B cell (primary cell): ENCODE measurements around the gene BMP6. TPM values are rescaled to one million over a fixed set of nuclear protein-coding genes. Genes with fewer than 3 reads are reported as not detected.

Experiments
- ATAC-seq: fragments of 200-7000 bp; cut with Tn5 transposase; one replicate; pipeline ENCODE4 v1.10.0; 2021; ENCODE audit warnings: low read depth, mild to moderate bottlenecking, moderate number of reproducible peaks, moderate library complexity
- CTCF ChIA-PET: fragments of 350-600 bp; sonication (Branson Sonifier 250); formaldehyde crosslinking; loops from one replicate; lab custom pipeline; 2021; ENCODE audit warnings: antibody characterized with exemption, inconsistent platforms; lab: Charles Lee
- POLR2A ChIA-PET: fragments of 350-600 bp; sonication (Branson Sonifier 250); formaldehyde crosslinking; loops from one replicate; lab custom pipeline; 2021; ENCODE audit warnings: antibody characterized with exemption; lab: Charles Lee
- DNase-seq: peaks from one replicate; pipeline ENCODE4 v3.0.0; 2013
- H2AFZ ChIP-seq: 2 replicates; pipeline ENCODE4 v1.6.1; 2012; ENCODE audit warnings: mild to moderate bottlenecking, low read depth, low read length; ENCODE audit not compliant: insufficient read depth, poor library complexity, severe bottlenecking
- H3K27ac ChIP-seq, 2 donors: 1 replicate in 1 of 2; 2 replicates in 1 of 2; pipeline ENCODE4 v1.5.1; 2012 to 2013; ENCODE audit warnings: low read length in 2 of 2, mild to moderate bottlenecking in 2 of 2, moderate library complexity in 1 of 2
- H3K27me3 ChIP-seq, 4 experiments: fragments of 200-600 bp in 1 of 4; sonication (generic) in 1 of 4; replicated peaks in 1 of 4; 1 replicate in 2 of 4; 2 replicates in 2 of 4; pipeline versions ENCODE4 v1.6.1 to v1.7.0; 2013 to 2016; ENCODE audit warnings: low read length in 3 of 4, mild to moderate bottlenecking in 2 of 4, mixed read lengths in 1 of 4, moderate library complexity in 1 of 4; ENCODE audit not compliant: insufficient read depth in 4 of 4, control insufficient read depth in 3 of 4; ENCODE audit errors: control extremely low read depth in 1 of 4
- H3K36me3 ChIP-seq, 2 experiments: replicated peaks in 1 of 2; 1 replicate in 1 of 2; 2 replicates in 1 of 2; pipeline versions ENCODE4 v1.6.1 to v1.7.1; 2013; ENCODE audit warnings: low read length in 1 of 2; ENCODE audit not compliant: insufficient read depth in 2 of 2, control insufficient read depth in 1 of 2; ENCODE audit errors: control extremely low read depth in 1 of 2, extremely low read depth in 1 of 2
- H3K4me1 ChIP-seq, 2 donors: fragments of 200-600 bp in 1 of 2; sonication (generic) in 1 of 2; 1 replicate in 1 of 2; 2 replicates in 1 of 2; pipeline versions ENCODE4 v1.5.1 to v1.6.1; 2013 to 2017; ENCODE audit warnings: low read length in 2 of 2; ENCODE audit not compliant: control insufficient read depth in 2 of 2, insufficient read depth in 2 of 2
- H3K4me2 ChIP-seq: replicated peaks from 2 replicates; pipeline ENCODE3; 2012; ENCODE audit warnings: mild to moderate bottlenecking, low read depth, low read length; ENCODE audit not compliant: poor library complexity, severe bottlenecking
- H3K4me3 ChIP-seq, 5 experiments: fragments of 200-600 bp in 1 of 5; sonication (generic) in 1 of 5; 1 replicate in 3 of 5; 2 replicates in 2 of 5; pipeline versions ENCODE4 v1.5.1 to v1.7.0; 2011 to 2016; ENCODE audit warnings: low read length in 4 of 5, mild to moderate bottlenecking in 4 of 5, low read depth in 2 of 5, control low read depth in 1 of 5, moderate library complexity in 1 of 5; ENCODE audit not compliant: insufficient read depth in 1 of 5; ENCODE audit errors: control extremely low read depth in 1 of 5, extremely low read depth in 1 of 5
- H3K79me2 ChIP-seq: fragments of 200-600 bp; sonication (generic); one replicate; pipeline ENCODE4 v1.6.0; 2016; ENCODE audit warnings: low read length; ENCODE audit not compliant: control insufficient read depth, insufficient read depth
- H3K9ac ChIP-seq: fragments of 200-600 bp; sonication (generic); 2 replicates; pipeline ENCODE4 v1.6.1; 2017; ENCODE audit warnings: mild to moderate bottlenecking, low read length, moderate library complexity
- H3K9me3 ChIP-seq, 3 donors: one replicate each; pipeline versions ENCODE4 v1.6.1 to v1.7.1; 2013; ENCODE audit warnings: low read length in 2 of 3; ENCODE audit not compliant: control insufficient read depth in 2 of 3, insufficient read depth in 1 of 3; ENCODE audit errors: control extremely low read depth in 1 of 3
- H4K20me1 ChIP-seq: 2 replicates; pipeline ENCODE4 v1.6.0; 2012; ENCODE audit warnings: mild to moderate bottlenecking, low read length; ENCODE audit not compliant: insufficient read depth, control insufficient read depth, poor library complexity, severe bottlenecking
- H3K27ac Mint-ChIP-seq: one replicate; pipeline ENCODE4 v1.8.0; 2021; ENCODE audit warnings: mixed read lengths
- H3K27me3 Mint-ChIP-seq: one replicate; pipeline ENCODE4 v1.8.0; 2021; ENCODE audit warnings: mixed read lengths
- H3K4me1 Mint-ChIP-seq: one replicate; pipeline ENCODE4 v1.8.0; 2021; ENCODE audit warnings: mixed read lengths
- H3K4me3 Mint-ChIP-seq: one replicate; pipeline ENCODE4 v1.8.0; 2021; ENCODE audit warnings: mixed read lengths
- H3K9me3 Mint-ChIP-seq: one replicate; pipeline ENCODE4 v1.8.0; 2022; ENCODE audit warnings: mixed read lengths; ENCODE audit not compliant: insufficient read depth
- EZH2 ChIP-seq: IDR thresholded peaks from 2 replicates; pipeline ENCODE4 v1.6.1; 2012; ENCODE audit warnings: borderline replicate concordance, low read depth, mild to moderate bottlenecking, moderate library complexity, low read length; ENCODE audit not compliant: insufficient read depth, poor library complexity, severe bottlenecking
- WGBS: methylation state at CpG from one replicate; pipeline ENCODE4 v1.1.5; 2013; ENCODE audit warnings: missing lambda C conversion rate; ENCODE audit not compliant: insufficient coverage; 5-methylcytosine and 5-hydroxymethylcytosine counted together
- intact Hi-C: fragments of 100-400 bp; cut with micrococcal nuclease; formaldehyde crosslinking; loops from one replicate; pipeline ENCODE4 v1.10.0; 2022
- polyA plus RNA-seq: library from polyadenylated mRNA; depleted of rRNA; stranded (reverse); fragments of >200 nt; gene quantifications from 2 replicates; pipeline ENCODE4 v1.2.3, GENCODE V29; 2012
- total RNA-seq, 2 donors: library from RNA; stranded (reverse); fragments of 120-200 nt in 1 of 2; gene quantifications; 1 replicate in 1 of 2; 2 replicates in 1 of 2; pipeline versions ENCODE4 v1.2.3 to v1.2.4, GENCODE V29; 2013 to 2022
- TF ChIP-seq, protein P1 (sequence below): fragments of 200-600 bp; IDR thresholded peaks from one replicate; pipeline ENCODE4 v1.8.0; 2022; ENCODE audit warnings: antibody characterized with exemption, mild to moderate bottlenecking

Gene BMP6
- total and polyA plus RNA-seq, 2 donors (not counting 1 experiment from before 2014, with no cell fraction given): 0.43 to 2.9 TPM

DNA sequence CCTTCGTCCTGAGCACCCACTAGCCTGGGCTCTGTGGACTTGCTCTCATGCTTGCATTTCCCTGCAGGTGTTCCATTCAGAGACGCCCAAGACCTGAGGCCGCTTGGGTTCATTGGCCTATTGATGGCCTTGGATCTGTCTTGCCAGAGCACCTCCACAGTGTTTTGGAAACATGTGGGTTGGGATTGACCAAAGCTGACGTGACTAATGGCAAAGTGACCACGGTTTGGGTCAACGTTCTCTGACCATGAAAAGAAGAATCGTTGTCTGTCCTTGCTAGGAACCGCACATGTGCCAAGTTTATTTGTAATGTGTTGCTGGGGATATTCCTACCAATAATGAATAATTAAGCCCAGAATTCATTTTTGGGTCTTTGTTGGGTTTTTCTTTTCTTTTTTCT lies 29.8 kb upstream of the BMP6 start:
- Histone ChIP-seq H3K4me1 (peaks cover 3 to 11% of the 10 kb centered on the region in 2 donors), H3K27me3 (peaks cover 0 to 13% (median 0%) of the 10 kb centered on the region in 4 experiments), H3K9ac (no peak overlapping the region), H3K9me3 (no peaks in the 10 kb centered on the region), H3K79me2 (no peaks in the 10 kb centered on the region), H3K4me3 (no peak overlapping the region), H3K36me3 (no peaks in the 10 kb centered on the region), H3K27ac (no peak overlapping the region), H3K4me2 (no peak overlapping the region), H4K20me1 (no peaks in the 10 kb centered on the region), H2AFZ (no peak overlapping the region)
- DNase-seq (no peak), ATAC-seq (no peak)
- intact Hi-C loops: no loop called here
- no peak overlapping the region for H3K27ac Mint-ChIP-seq
- ChIA-PET CTCF (no interaction called here), POLR2A (no interaction called here)
- 91% methylated on average over 3 of the region's 8 CpGs for WGBS
- no peak for TF ChIP-seq EZH2
- TF ChIP-seq, protein P1, sequence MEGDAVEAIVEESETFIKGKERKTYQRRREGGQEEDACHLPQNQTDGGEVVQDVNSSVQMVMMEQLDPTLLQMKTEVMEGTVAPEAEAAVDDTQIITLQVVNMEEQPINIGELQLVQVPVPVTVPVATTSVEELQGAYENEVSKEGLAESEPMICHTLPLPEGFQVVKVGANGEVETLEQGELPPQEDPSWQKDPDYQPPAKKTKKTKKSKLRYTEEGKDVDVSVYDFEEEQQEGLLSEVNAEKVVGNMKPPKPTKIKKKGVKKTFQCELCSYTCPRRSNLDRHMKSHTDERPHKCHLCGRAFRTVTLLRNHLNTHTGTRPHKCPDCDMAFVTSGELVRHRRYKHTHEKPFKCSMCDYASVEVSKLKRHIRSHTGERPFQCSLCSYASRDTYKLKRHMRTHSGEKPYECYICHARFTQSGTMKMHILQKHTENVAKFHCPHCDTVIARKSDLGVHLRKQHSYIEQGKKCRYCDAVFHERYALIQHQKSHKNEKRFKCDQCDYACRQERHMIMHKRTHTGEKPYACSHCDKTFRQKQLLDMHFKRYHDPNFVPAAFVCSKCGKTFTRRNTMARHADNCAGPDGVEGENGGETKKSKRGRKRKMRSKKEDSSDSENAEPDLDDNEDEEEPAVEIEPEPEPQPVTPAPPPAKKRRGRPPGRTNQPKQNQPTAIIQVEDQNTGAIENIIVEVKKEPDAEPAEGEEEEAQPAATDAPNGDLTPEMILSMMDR: no peak
- H3K9me3 Mint-ChIP-seq: no peaks in the 10 kb centered on the region
- H3K4me1 Mint-ChIP-seq: peaks cover 11% of the 10 kb centered on the region
- no peak overlapping the region for H3K4me3 Mint-ChIP-seq
- H3K27me3 Mint-ChIP-seq: peaks cover 31% of the 10 kb centered on the region

DNA sequence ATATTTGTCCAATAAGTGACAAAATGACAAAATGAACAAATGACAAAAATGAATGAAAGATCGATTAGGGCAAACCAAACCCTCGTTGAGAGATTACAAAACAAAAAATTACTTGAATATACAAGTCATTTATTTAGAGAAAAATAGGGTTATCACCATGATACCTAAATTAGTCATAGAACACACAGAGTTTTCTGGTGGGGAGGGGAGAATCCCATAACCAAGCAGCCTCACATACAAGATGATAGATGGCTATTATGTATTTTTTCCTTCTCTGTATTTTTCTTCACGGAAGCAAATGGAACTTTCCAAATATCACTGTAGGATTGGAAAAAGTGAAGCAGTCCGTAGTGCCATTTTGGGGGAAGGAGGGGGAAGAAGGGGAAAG lies 28.5 kb upstream of the BMP6 start:
- H3K4me1 Mint-ChIP-seq: peaks cover 11% of the 10 kb centered on the region
- no peaks in the 10 kb centered on the region for H3K9me3 Mint-ChIP-seq
- no peak for DNase-seq
- H4K20me1 ChIP-seq: no peaks in the 10 kb centered on the region
- peak overlapping the region; percentile 62 for H3K27ac Mint-ChIP-seq
- H3K27me3 ChIP-seq: peaks cover 0 to 11% (median 0%) of the 10 kb centered on the region in 4 experiments
- no peak for TF ChIP-seq EZH2
- H3K9ac ChIP-seq: no peak overlapping the region
- H3K79me2 ChIP-seq: no peaks in the 10 kb centered on the region
- H3K4me2 ChIP-seq: no peak overlapping the region
- H3K9me3 ChIP-seq: no peaks in the 10 kb centered on the region
- H3K27ac ChIP-seq: no peak overlapping the region
- CTCF ChIA-PET: no interaction called here
- no peak overlapping the region for H3K4me3 ChIP-seq
- H2AFZ ChIP-seq: no peak overlapping the region
- H3K36me3 ChIP-seq: no peaks in the 10 kb centered on the region
- no CpG with 5 or more reads among the region's 4 CpGs for WGBS
- peak overlapping the region; percentile 8 for H3K4me3 Mint-ChIP-seq
- intact Hi-C loops: no loop called here
- ATAC-seq: no peak
- POLR2A ChIA-PET: no interaction called here
- peaks cover 31% of the 10 kb centered on the region for H3K27me3 Mint-ChIP-seq
- peaks cover 3 to 11% of the 10 kb centered on the region in 2 donors for H3K4me1 ChIP-seq
